Heart right ventricle (tissue), 16 donors: ENCODE measurements around the gene TRAPPC14. TPM values are rescaled to one million over a fixed set of nuclear protein-coding genes. Genes with fewer than 3 reads are reported as not detected.

ENCODE experiments used
- ATAC-seq, 8 donors: fragments of 200-7000 bp; cut with Tn5 transposase; one replicate each; pipeline ENCODE4 v1.9.1; 2020; ENCODE audit warnings: mild to moderate bottlenecking in 8 of 8, moderate library complexity in 8 of 8, moderate number of reproducible peaks in 1 of 8
- DNase-seq, 2 donors: peaks; one replicate each; pipeline ENCODE4 v3.0.0-alpha.2; 2020
- H3K27ac ChIP-seq, 10 donors: fragments of 200-600 bp; sonication (generic) in 2 of 10; one replicate each; pipeline versions ENCODE4 v1.5.0 to v1.8.0; 2020 to 2022; ENCODE audit warnings: mild to moderate bottlenecking in 3 of 10
- H3K27me3 ChIP-seq, 7 donors: fragments of 200-600 bp; one replicate each; pipeline ENCODE4 v1.8.0; 2021 to 2022; ENCODE audit warnings: mild to moderate bottlenecking in 2 of 7
- H3K36me3 ChIP-seq, 9 donors: fragments of 200-600 bp; sonication (generic) in 1 of 9; one replicate each; pipeline versions ENCODE4 v1.5.0 to v1.8.0; 2020 to 2022; ENCODE audit warnings: mild to moderate bottlenecking in 2 of 9
- H3K4me1 ChIP-seq, 9 donors: fragments of 200-600 bp; sonication (generic) in 1 of 9; one replicate each; pipeline versions ENCODE4 v1.5.0 to v1.8.0; 2020 to 2022; ENCODE audit warnings: mild to moderate bottlenecking in 4 of 9
- H3K4me3 ChIP-seq, 10 donors: fragments of 200-600 bp; sonication (generic) in 2 of 10; one replicate each; pipeline versions ENCODE4 v1.5.0 to v1.8.0; 2020 to 2022; ENCODE audit warnings: mild to moderate bottlenecking in 7 of 10, moderate library complexity in 2 of 10
- H3K9me3 ChIP-seq, 11 donors: fragments of 200-600 bp in 10 of 11; sonication (generic) in 2 of 11; one replicate each; pipeline versions ENCODE4 v1.5.0 to v1.8.0; 2013 to 2022; ENCODE audit warnings: mild to moderate bottlenecking in 2 of 11, control low read depth in 1 of 11, moderate library complexity in 1 of 11
- WGBS, 2 donors: extraction: QIAGEN DNeasy Blood & Tissue Kit; methylation state at CpG; one replicate each; pipeline ENCODE4 v1.1.7; 2013; ENCODE audit warnings: inconsistent platforms in 1 of 2; 5-methylcytosine and 5-hydroxymethylcytosine counted together
- intact Hi-C, 10 donors: fragments of 100-400 bp; cut with DNase I; formaldehyde crosslinking; loops; one replicate each; pipeline versions ENCODE4 v1.11.1 to v1.14.2; 2022
- microRNA-seq, 2 donors: library from miRNA; unstranded; fragments of <30 nt; microRNA quantifications; one replicate each; pipeline ENCODE4 v1.2.0, GENCODE V29; 2021
- polyA plus RNA-seq, 2 donors: library from polyadenylated mRNA; stranded (reverse); fragments of 200-250 nt; gene quantifications; one replicate each; pipeline ENCODE4 v1.2.3, GENCODE V29; 2013
- total RNA-seq, 10 donors: library from RNA; stranded (reverse); fragmentation: NEBNext Ultra II Directional in 3 of 10; extraction: Animal tissue kit (Norgen Biotek cat#: 25700) in 3 of 10; gene quantifications; one replicate each; pipeline versions ENCODE4 v1.2.1 to v1.2.4, GENCODE V29; 2021 to 2023
- TF ChIP-seq, protein P1 (sequence below), 9 donors: fragments of 200-600 bp; sonication (generic) in 2 of 9; IDR thresholded peaks; one replicate each; pipeline versions ENCODE4 v1.5.0 to v1.8.0; 2021 to 2022; ENCODE audit warnings: antibody characterized with exemption in 9 of 9, mild to moderate bottlenecking in 5 of 9, moderate library complexity in 1 of 9
- donor health status: Arrhythmogenic right ventricular cardiomyopathy.
- donor health status: ischemic (EF 13 %, LVEDD 7.1; RV severe dilation, severe dysfunction).
- donor health status: healthy with polysubstance abuse.
- donor health status: DM: no; HTN: yes; CAD: no.
- donor health status: DM: no; HTN: no; CAD: no.
- donor health status: ischemic (EF 25% LVEDD 6.9; RV normal size, moderate dysfunction).
- donor health status: ischemic (EF 25% LVEDD 5.7; RV mildly dilated, moderate dysfunction).
- donor health status: healthy.
- donor health status: DM: yes; HTN: yes; CAD: no.
- donor health status: Ischemic cardiomyopathy.
- donor health status: ischemic (EF 35%, LVEDD 5.7; RV mildly dilated, moderate dysfunction).
- donor health status: nonischemic (EF 11% LVEDD 7.7; RV severe dilation, severe dysfunction).
- donor health status: DM: yes; HTN: yes; CAD: no.
- donor health status: PGD.
- donor health status: ischemic (EF 29% LVEDD 5.4; RV normal size, mild dysfunction).
- donor health status: nonischemic (EF 23%, LVEDD 6.1; RV moderate dilation, normal function).

The TRAPPC14 gene
- total and polyA plus RNA-seq, 12 donors = 3.9 to 17.5 (median 7.7) TPM

DNA sequence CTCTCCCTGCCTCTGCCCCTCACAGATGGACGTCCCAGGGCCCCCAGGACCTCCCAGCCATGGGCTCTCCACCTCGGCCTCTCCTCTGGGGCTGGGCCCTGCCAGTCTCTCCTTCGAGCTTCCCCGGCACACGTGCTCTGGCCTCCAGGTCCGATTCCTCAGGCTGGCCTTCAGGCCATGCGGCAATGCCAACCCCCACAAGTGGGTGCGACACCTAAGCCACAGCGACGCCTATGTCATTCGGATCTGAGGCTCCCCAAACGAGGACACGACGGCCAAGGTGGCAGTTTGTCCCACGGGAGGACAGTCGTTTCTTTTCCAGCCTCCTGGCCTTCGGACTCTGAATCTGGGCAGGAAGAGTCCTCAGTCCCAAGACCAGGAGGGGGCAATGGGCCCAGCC lies 51.9 kb downstream of the TRAPPC14 start:
- H3K27me3 ChIP-seq = no peaks in the 10 kb centered on the region
- TF ChIP-seq, protein P1, sequence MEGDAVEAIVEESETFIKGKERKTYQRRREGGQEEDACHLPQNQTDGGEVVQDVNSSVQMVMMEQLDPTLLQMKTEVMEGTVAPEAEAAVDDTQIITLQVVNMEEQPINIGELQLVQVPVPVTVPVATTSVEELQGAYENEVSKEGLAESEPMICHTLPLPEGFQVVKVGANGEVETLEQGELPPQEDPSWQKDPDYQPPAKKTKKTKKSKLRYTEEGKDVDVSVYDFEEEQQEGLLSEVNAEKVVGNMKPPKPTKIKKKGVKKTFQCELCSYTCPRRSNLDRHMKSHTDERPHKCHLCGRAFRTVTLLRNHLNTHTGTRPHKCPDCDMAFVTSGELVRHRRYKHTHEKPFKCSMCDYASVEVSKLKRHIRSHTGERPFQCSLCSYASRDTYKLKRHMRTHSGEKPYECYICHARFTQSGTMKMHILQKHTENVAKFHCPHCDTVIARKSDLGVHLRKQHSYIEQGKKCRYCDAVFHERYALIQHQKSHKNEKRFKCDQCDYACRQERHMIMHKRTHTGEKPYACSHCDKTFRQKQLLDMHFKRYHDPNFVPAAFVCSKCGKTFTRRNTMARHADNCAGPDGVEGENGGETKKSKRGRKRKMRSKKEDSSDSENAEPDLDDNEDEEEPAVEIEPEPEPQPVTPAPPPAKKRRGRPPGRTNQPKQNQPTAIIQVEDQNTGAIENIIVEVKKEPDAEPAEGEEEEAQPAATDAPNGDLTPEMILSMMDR (IDR thresholded peaks at IDR 0.05) = no peak
- WGBS, 2 donors = 78 to 84% methylated on average over 17 of the region's 17 CpGs
- DNase-seq = no peak
- H3K4me1 ChIP-seq = peaks cover 0 to 10% (median 7%) of the 10 kb centered on the region in 9 donors
- no peak for ATAC-seq
- no peak overlapping the region for H3K27ac ChIP-seq
- intact Hi-C loops = no loop called here
- no peaks in the 10 kb centered on the region for H3K9me3 ChIP-seq
- peaks cover 0 to 90% (median 30%) of the 10 kb centered on the region in 9 donors for H3K36me3 ChIP-seq
- no peak overlapping the region for H3K4me3 ChIP-seq

DNA sequence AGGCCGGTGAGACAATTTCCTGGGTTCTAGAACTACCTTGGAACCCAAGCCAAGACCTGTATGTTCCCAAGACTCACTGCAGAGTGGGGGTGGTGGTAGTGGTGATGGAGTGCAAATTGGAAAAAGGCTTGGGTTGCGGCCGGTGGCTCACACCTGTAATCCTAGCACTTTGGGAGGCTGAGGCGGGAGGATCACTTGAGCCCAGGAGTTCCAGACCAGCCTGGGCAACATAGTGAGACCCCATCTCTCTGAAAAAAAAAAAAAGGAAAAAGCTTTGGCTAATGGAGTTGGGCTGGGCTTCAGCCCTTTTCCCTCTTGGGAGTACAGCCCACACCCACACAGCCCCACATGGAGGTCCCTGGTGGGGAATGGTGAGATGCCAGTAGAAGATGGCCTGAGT lies 53.0 kb downstream of the TRAPPC14 start:
- ATAC-seq (no peak), DNase-seq (no peak)
- H3K4me3 ChIP-seq = no peak overlapping the region
- H3K27me3 ChIP-seq = no peaks in the 10 kb centered on the region
- no peak overlapping the region for H3K27ac ChIP-seq
- H3K36me3 ChIP-seq = peaks cover 0 to 79% (median 24%) of the 10 kb centered on the region in 9 donors
- 90 to 96% methylated on average over 4 of the region's 4 CpGs for WGBS, 2 donors
- H3K4me1 ChIP-seq = peaks cover 0 to 13% (median 10%) of the 10 kb centered on the region in 9 donors
- intact Hi-C loops = no loop called here
- TF ChIP-seq, protein P1 (IDR thresholded peaks at IDR 0.05) = no peak
- H3K9me3 ChIP-seq = no peaks in the 10 kb centered on the region

Small RNA genes lying within 50 kb of the gene (microRNA-seq; reads per million reads assigned to microRNA genes)
- gene MIR4658 = 0 reads per million in 2 donors

Other genes with a start within 250 kb of the TRAPPC14 start
- 1 to 10 TPM; 5.0 to 9.6 (median 6.6) TPM for gene TRIM4, start 239.2 kb downstream of the TRAPPC14 start, total RNA-seq
- 1 to 10 TPM; 6.8 to 8.6 TPM for gene TRIM4, start 239.2 kb downstream of the TRAPPC14 start, polyA plus RNA-seq
- under 1 TPM in 1 of 10 donors, not detected in 9; 0.44 TPM for gene GJC3, start 229.1 kb downstream of the TRAPPC14 start, total RNA-seq
- under 1 TPM in 1 of 2 donors, not detected in 1; 0.29 TPM for gene GJC3, start 229.1 kb downstream of the TRAPPC14 start, polyA plus RNA-seq
- 100 to 1,000 TPM in 4 of 10 donors, 10 to 100 TPM in 6; 37.8 to 335 (median 74.4) TPM for gene AZGP1, start 182.7 kb downstream of the TRAPPC14 start, total RNA-seq
- 100 to 1,000 TPM; 148 to 183 TPM for gene AZGP1, start 182.7 kb downstream of the TRAPPC14 start, polyA plus RNA-seq
- gene ZKSCAN1, start 143.1 kb downstream of the TRAPPC14 start, total RNA-seq = 10 to 100 TPM; 37.4 to 68.9 (median 49.7) TPM
- gene ZKSCAN1, start 143.1 kb downstream of the TRAPPC14 start, polyA plus RNA-seq = 10 to 100 TPM in 1 of 2 donors, 1 to 10 TPM in 1; 4.7 to 15.7 TPM
- 1 to 10 TPM; 5.4 to 10.0 (median 6.9) TPM for gene ZSCAN21, start 108.9 kb downstream of the TRAPPC14 start, total RNA-seq
- gene ZSCAN21, start 108.9 kb downstream of the TRAPPC14 start, polyA plus RNA-seq = 1 to 10 TPM; 5.8 to 8.3 TPM
- gene ZNF3, start 77.0 kb downstream of the TRAPPC14 start, total RNA-seq = 10 to 100 TPM; 14.1 to 17.8 (median 15.3) TPM
- 10 to 100 TPM in 1 of 2 donors, 1 to 10 TPM in 1; 9.0 to 17.7 TPM for gene ZNF3, start 77.0 kb downstream of the TRAPPC14 start, polyA plus RNA-seq
- 100 to 1,000 TPM; 106 to 130 (median 113) TPM for gene COPS6, start 69.8 kb downstream of the TRAPPC14 start, total RNA-seq
- gene COPS6, start 69.8 kb downstream of the TRAPPC14 start, polyA plus RNA-seq = 100 to 1,000 TPM; 121 to 135 TPM
- gene MCM7, start 57.3 kb downstream of the TRAPPC14 start, total RNA-seq = 10 to 100 TPM; 11.6 to 30.4 (median 15.5) TPM
- gene MCM7, start 57.3 kb downstream of the TRAPPC14 start, polyA plus RNA-seq = 10 to 100 TPM; 22.7 to 25.1 TPM
- gene AP4M1, start 57.1 kb downstream of the TRAPPC14 start, total RNA-seq = 10 to 100 TPM in 9 of 10 donors, 1 to 10 TPM in 1; 8.4 to 14.4 (median 11.0) TPM
- gene AP4M1, start 57.1 kb downstream of the TRAPPC14 start, polyA plus RNA-seq = 10 to 100 TPM; 15.9 to 20.6 TPM
- gene TAF6, start 39.4 kb downstream of the TRAPPC14 start, total RNA-seq = 10 to 100 TPM; 28.0 to 43.3 (median 31.0) TPM
- gene TAF6, start 39.4 kb downstream of the TRAPPC14 start, polyA plus RNA-seq = 10 to 100 TPM; 23.5 to 33.6 TPM
- gene CNPY4, start 39.1 kb downstream of the TRAPPC14 start, total RNA-seq = 10 to 100 TPM in 1 of 10 donors, 1 to 10 TPM in 9; 4.9 to 10.8 (median 6.6) TPM
- gene CNPY4, start 39.1 kb downstream of the TRAPPC14 start, polyA plus RNA-seq = 10 to 100 TPM; 11.7 to 13.7 TPM
- 1 to 10 TPM; 1.2 to 3.5 (median 2.0) TPM for gene MBLAC1, start 31.8 kb downstream of the TRAPPC14 start, total RNA-seq
- 1 to 10 TPM; 2.6 to 2.9 TPM for gene MBLAC1, start 31.8 kb downstream of the TRAPPC14 start, polyA plus RNA-seq
- gene LAMTOR4, start 9.8 kb downstream of the TRAPPC14 start, total RNA-seq = 100 to 1,000 TPM in 1 of 10 donors, 10 to 100 TPM in 9; 72.3 to 102 (median 88.5) TPM
- 100 to 1,000 TPM; 147 to 210 TPM for gene LAMTOR4, start 9.8 kb downstream of the TRAPPC14 start, polyA plus RNA-seq
- gene GAL3ST4, start 9.9 kb upstream of the TRAPPC14 start, total RNA-seq = 1 to 10 TPM in 9 of 10 donors, under 1 TPM in 1; 1.00 to 3.1 (median 1.5) TPM
- 1 to 10 TPM; 1.1 to 1.6 TPM for gene GAL3ST4, start 9.9 kb upstream of the TRAPPC14 start, polyA plus RNA-seq
- 1 to 10 TPM in 1 of 10 donors, under 1 TPM in 7, not detected in 2; 0.11 to 1.1 (median 0.50) TPM for gene GPC2, start 18.7 kb upstream of the TRAPPC14 start, total RNA-seq
- under 1 TPM; 0.51 TPM for gene GPC2, start 18.7 kb upstream of the TRAPPC14 start, polyA plus RNA-seq
- gene STAG3, start 19.2 kb upstream of the TRAPPC14 start, total RNA-seq = 1 to 10 TPM in 3 of 10 donors, under 1 TPM in 6, not detected in 1; 0.32 to 1.5 (median 0.47) TPM
- under 1 TPM; 0.13 to 0.66 TPM for gene STAG3, start 19.2 kb upstream of the TRAPPC14 start, polyA plus RNA-seq
- 1 to 10 TPM in 1 of 10 donors, not detected in 9; 2.1 TPM for gene PVRIG, start 61.2 kb upstream of the TRAPPC14 start, total RNA-seq
- gene PVRIG, start 61.2 kb upstream of the TRAPPC14 start, polyA plus RNA-seq = under 1 TPM; 0.22 to 0.59 TPM
- not detected for gene SPDYE3, start 149.0 kb upstream of the TRAPPC14 start, total RNA-seq
- under 1 TPM; 0.04 to 0.15 TPM for gene SPDYE3, start 149.0 kb upstream of the TRAPPC14 start, polyA plus RNA-seq
- 10 to 100 TPM in 6 of 10 donors, 1 to 10 TPM in 4; 7.3 to 15.5 (median 10.5) TPM for gene PILRB, start 199.4 kb upstream of the TRAPPC14 start, total RNA-seq
- 10 to 100 TPM; 14.5 to 69.1 TPM for gene PILRB, start 199.4 kb upstream of the TRAPPC14 start, polyA plus RNA-seq
- gene PILRA, start 214.8 kb upstream of the TRAPPC14 start, total RNA-seq = 10 to 100 TPM in 1 of 10 donors, 1 to 10 TPM in 9; 1.1 to 12.4 (median 2.5) TPM
- gene PILRA, start 214.8 kb upstream of the TRAPPC14 start, polyA plus RNA-seq = 1 to 10 TPM; 2.9 to 4.2 TPM